COLO829 (cell line): ENCODE results near the gene PLA2G4A.
"Not testable (repeated sequence)": the region's sequence is repeated elsewhere in the genome, so short reads cannot be mapped to it uniquely, and the experiment has no call there.

ENCODE experiments used
- DNase-seq: peaks from one replicate; pipeline ENCODE4 v3.0.0; 2012; ENCODE audit warnings: low spot score

PLA2G4A gene

GRCh38 chr1:186875896-186876835 lies 47.4 kb downstream of the PLA2G4A start:
- DNase-seq = no peak

GRCh38 chr1:186878356-186878755 lies 49.6 kb downstream of the PLA2G4A start:
- no peak for DNase-seq

GRCh38 chr1:186880982-186881381 lies 52.2 kb downstream of the PLA2G4A start:
- no peak for DNase-seq

GRCh38 chr1:186882372-186883134 lies 53.8 kb downstream of the PLA2G4A start:
- no peak for DNase-seq

GRCh38 chr1:186884251-186884650 lies 55.5 kb downstream of the PLA2G4A start:
- no peak for DNase-seq

GRCh38 chr1:186887203-186887602 lies 58.5 kb downstream of the PLA2G4A start:
- no peak for DNase-seq

GRCh38 chr1:186888367-186888766 lies 59.6 kb downstream of the PLA2G4A start:
- no peak for DNase-seq

- no peak for DNase-seq
Measured at GRCh38 chr1:186892936-186893335, 64.2 kb downstream of the PLA2G4A start.

GRCh38 chr1:186894415-186894814 lies 65.7 kb downstream of the PLA2G4A start:
- no peak for DNase-seq

GRCh38 chr1:186896211-186896610 lies 67.5 kb downstream of the PLA2G4A start:
- no peak for DNase-seq

GRCh38 chr1:186897008-186897407 lies 68.3 kb downstream of the PLA2G4A start:
- no peak for DNase-seq

- DNase-seq = no peak
Measured at GRCh38 chr1:186899577-186899976, 70.8 kb downstream of the PLA2G4A start.

- DNase-seq = no peak
Measured at GRCh38 chr1:186899977-186900376, 71.2 kb downstream of the PLA2G4A start.

- no peak for DNase-seq
Measured at GRCh38 chr1:186900539-186901237, 71.9 kb downstream of the PLA2G4A start.

GRCh38 chr1:186901631-186902030 lies 72.9 kb downstream of the PLA2G4A start:
- DNase-seq = no peak

GRCh38 chr1:186903374-186904136 lies 74.8 kb downstream of the PLA2G4A start:
- DNase-seq = no peak

- DNase-seq = no peak
Measured at GRCh38 chr1:186904361-186904760, 75.6 kb downstream of the PLA2G4A start.

GRCh38 chr1:186905561-186905960 lies 76.8 kb downstream of the PLA2G4A start:
- no peak for DNase-seq

- no peak for DNase-seq
Measured at GRCh38 chr1:186915555-186915954, 86.8 kb downstream of the PLA2G4A start.

- DNase-seq = not testable (repeated sequence)
Measured at GRCh38 chr1:186917106-186917786, 88.5 kb downstream of the PLA2G4A start.

- not testable (repeated sequence) for DNase-seq
Measured at GRCh38 chr1:186921386-186921785, 92.6 kb downstream of the PLA2G4A start.
